Measurements from ENCODE around the gene URI1. TPM values are rescaled to one million over a fixed set of nuclear protein-coding genes. Genes with fewer than 3 reads are reported as not detected.

Gene URI1
- total RNA-seq, 1 donor: 86.1 TPM

DNA sequence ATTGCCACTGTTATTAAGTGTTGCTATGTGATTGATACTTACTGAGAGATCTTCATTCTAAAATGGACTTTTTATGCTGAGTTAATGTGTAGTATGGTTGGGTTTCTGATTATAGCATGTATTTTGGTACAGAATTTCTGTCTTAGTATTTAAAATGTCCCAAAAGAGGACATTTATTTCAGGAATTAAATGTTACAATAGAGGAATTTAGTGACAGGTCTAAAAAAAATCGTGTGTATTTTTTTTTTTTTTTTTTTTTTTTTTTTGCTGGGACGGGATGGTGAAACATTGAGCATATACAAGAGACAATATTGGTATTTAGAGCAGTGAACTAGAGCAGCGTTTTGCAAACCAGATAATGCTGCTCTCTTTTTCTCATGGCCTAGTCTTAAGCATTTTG lies 27.9 kb downstream of the URI1 start:
- TF ChIP-seq CTCF (IDR thresholded peaks at IDR 0.05; ENCODE audit: extremely low read depth, low read depth, low read length): no peak
- Histone ChIP-seq H2AFZ (ENCODE audit: low read length) (no peak overlapping the region), H3K4me1 (ENCODE audit: insufficient read depth, low read length) (peaks cover 41% of the 10 kb centered on the region), H3K9me3 (ENCODE audit: low read depth, low read length) (no peaks in the 10 kb centered on the region), H4K20me1 (ENCODE audit: insufficient read depth, low read length) (peaks cover 30% of the 10 kb centered on the region), H3K4me3 (ENCODE audit: insufficient read depth, low read length) (no peak overlapping the region), H3K36me3 (ENCODE audit: insufficient read depth, low read length) (no peaks in the 10 kb centered on the region), H3K27me3 (ENCODE audit: insufficient read depth, low read length) (no peaks in the 10 kb centered on the region), H3K27ac (ENCODE audit: low read depth, low read length) (no peak overlapping the region), H3K79me2 (ENCODE audit: insufficient read depth, low read length) (peaks cover 77% of the 10 kb centered on the region), H3K4me2 (ENCODE audit: insufficient read depth, low read length) (no peak overlapping the region)
- no peak for DNase-seq (ENCODE audit: insufficient read length, low spot score, missing footprints)

DNA sequence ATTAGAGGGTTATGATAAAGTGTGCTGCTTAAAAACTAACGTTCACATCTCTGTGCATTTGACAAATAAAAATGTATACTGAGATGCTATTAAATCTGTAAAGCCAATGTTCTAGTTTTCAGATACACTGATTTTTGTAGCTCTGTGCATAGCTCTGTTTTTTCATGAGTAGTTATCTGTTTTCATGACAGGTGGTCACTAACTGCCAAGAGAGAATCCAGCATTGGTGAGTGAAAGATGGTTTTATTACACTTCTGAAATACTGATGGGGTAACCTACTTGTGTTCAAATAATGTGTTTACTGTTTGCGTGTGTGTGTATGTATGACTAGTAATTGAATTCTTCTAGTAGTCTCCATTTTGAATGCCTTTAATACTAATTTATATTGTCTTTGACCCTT lies 29.0 kb downstream of the URI1 start:
- no peaks in the 10 kb centered on the region for H3K27me3 ChIP-seq (ENCODE audit: insufficient read depth, low read length)
- H3K4me1 ChIP-seq (ENCODE audit: insufficient read depth, low read length): peaks cover 30% of the 10 kb centered on the region
- no peak for DNase-seq (ENCODE audit: insufficient read length, low spot score, missing footprints)
- no peak overlapping the region for H2AFZ ChIP-seq (ENCODE audit: low read length)
- H3K4me2 ChIP-seq (ENCODE audit: insufficient read depth, low read length): no peak overlapping the region
- peaks cover 80% of the 10 kb centered on the region for H3K79me2 ChIP-seq (ENCODE audit: insufficient read depth, low read length)
- H3K9me3 ChIP-seq (ENCODE audit: low read depth, low read length): no peaks in the 10 kb centered on the region
- TF ChIP-seq CTCF (IDR thresholded peaks at IDR 0.05; ENCODE audit: extremely low read depth, low read depth, low read length): no peak
- H3K27ac ChIP-seq (ENCODE audit: low read depth, low read length): no peak overlapping the region
- no peak overlapping the region for H3K4me3 ChIP-seq (ENCODE audit: insufficient read depth, low read length)
- no peaks in the 10 kb centered on the region for H3K36me3 ChIP-seq (ENCODE audit: insufficient read depth, low read length)
- peaks cover 26% of the 10 kb centered on the region for H4K20me1 ChIP-seq (ENCODE audit: insufficient read depth, low read length)

DNA sequence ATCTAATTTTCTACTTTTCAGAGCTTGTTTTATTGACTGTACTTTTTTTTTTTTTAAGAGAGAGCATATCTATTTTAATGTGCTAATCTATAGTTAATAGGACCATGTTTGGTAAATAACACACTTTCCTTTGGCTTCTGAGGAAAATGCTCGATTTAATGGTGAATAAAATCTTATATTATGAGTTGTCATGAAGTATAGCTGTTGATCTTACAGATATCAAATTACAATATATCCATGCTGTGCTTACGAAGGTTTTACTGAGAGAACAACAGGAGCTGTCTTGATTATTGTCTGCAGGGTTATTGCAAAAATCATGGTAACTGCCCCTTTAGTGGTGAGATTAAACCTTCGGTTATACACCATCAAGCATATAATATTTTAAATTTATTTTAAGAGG lies 29.6 kb downstream of the URI1 start:
- peaks cover 33% of the 10 kb centered on the region for H4K20me1 ChIP-seq (ENCODE audit: insufficient read depth, low read length)
- no peak overlapping the region for H2AFZ ChIP-seq (ENCODE audit: low read length)
- peaks cover 24% of the 10 kb centered on the region for H3K4me1 ChIP-seq (ENCODE audit: insufficient read depth, low read length)
- no peaks in the 10 kb centered on the region for H3K9me3 ChIP-seq (ENCODE audit: low read depth, low read length)
- H3K27me3 ChIP-seq (ENCODE audit: insufficient read depth, low read length): no peaks in the 10 kb centered on the region
- H3K4me2 ChIP-seq (ENCODE audit: insufficient read depth, low read length): no peak overlapping the region
- H3K4me3 ChIP-seq (ENCODE audit: insufficient read depth, low read length): no peak overlapping the region
- H3K79me2 ChIP-seq (ENCODE audit: insufficient read depth, low read length): peaks cover 86% of the 10 kb centered on the region
- H3K36me3 ChIP-seq (ENCODE audit: insufficient read depth, low read length): no peaks in the 10 kb centered on the region
- H3K27ac ChIP-seq (ENCODE audit: low read depth, low read length): no peak overlapping the region
- no peak for DNase-seq (ENCODE audit: insufficient read length, low spot score, missing footprints)
- TF ChIP-seq CTCF (IDR thresholded peaks at IDR 0.05; ENCODE audit: extremely low read depth, low read depth, low read length): no peak

- Histone ChIP-seq H3K79me2 (ENCODE audit: insufficient read depth, low read length) (peaks cover 89% of the 10 kb centered on the region), H3K36me3 (ENCODE audit: insufficient read depth, low read length) (no peaks in the 10 kb centered on the region), H3K4me1 (ENCODE audit: insufficient read depth, low read length) (peaks cover 9% of the 10 kb centered on the region), H3K4me2 (ENCODE audit: insufficient read depth, low read length) (no peak overlapping the region), H3K27ac (ENCODE audit: low read depth, low read length) (no peak overlapping the region), H2AFZ (ENCODE audit: low read length) (no peak overlapping the region), H3K9me3 (ENCODE audit: low read depth, low read length) (no peaks in the 10 kb centered on the region), H3K4me3 (ENCODE audit: insufficient read depth, low read length) (no peak overlapping the region), H4K20me1 (ENCODE audit: insufficient read depth, low read length) (peaks cover 22% of the 10 kb centered on the region), H3K27me3 (ENCODE audit: insufficient read depth, low read length) (no peaks in the 10 kb centered on the region)
- TF ChIP-seq CTCF (IDR thresholded peaks at IDR 0.05; ENCODE audit: extremely low read depth, low read depth, low read length): no peak
- no peak for DNase-seq (ENCODE audit: insufficient read length, low spot score, missing footprints)
These were observed 32.7 kb downstream of the URI1 start for GRCh38 chr19:29974701-29975100.
